ENCODE data around the gene ZFP64. TPM values are rescaled to one million over a fixed set of nuclear protein-coding genes. Genes with fewer than 3 reads are reported as not detected.

ZFP64 gene
- total and polyA plus RNA-seq, 7 donors = 2.5 to 6.5 (median 3.4) TPM

GRCh38 chr20:52167232-52167840 lies 24.2 kb downstream of the ZFP64 start:
- no peak overlapping the region for H3K4me3 ChIP-seq
- no peak for DNase-seq
- H3K36me3 ChIP-seq (ENCODE audit: insufficient read depth in 1 of 2, low read depth in 1 of 2) = peaks cover 5 to 42% of the 10 kb centered on the region in 2 donors
- H3K9me3 ChIP-seq = no peaks in the 10 kb centered on the region
- H3K4me1 ChIP-seq = no peaks in the 10 kb centered on the region
- no peak for ATAC-seq
- no peak overlapping the region for H3K27ac ChIP-seq
- intact Hi-C loops (cut with DNase I) = no loop called here
- WGBS, 3 donors = 95 to 99% (median 98%) methylated on average over 4 of the region's 4 CpGs
- no peaks in the 10 kb centered on the region for H3K27me3 ChIP-seq (ENCODE audit: insufficient read depth in 3 of 3, low read length in 2 of 3)
- TF ChIP-seq CTCF (IDR thresholded peaks at IDR 0.05) = no peak

GRCh38 chr20:52166150-52166549 lies 25.4 kb downstream of the ZFP64 start:
- intact Hi-C loops (cut with DNase I) = no loop called here
- TF ChIP-seq CTCF (IDR thresholded peaks at IDR 0.05) = no peak
- ATAC-seq (no peak), DNase-seq (no peak)
- H3K36me3 ChIP-seq (ENCODE audit: insufficient read depth in 1 of 2, low read depth in 1 of 2) = peaks cover 5 to 53% of the 10 kb centered on the region in 2 donors
- H3K27ac ChIP-seq = no peak overlapping the region
- no peaks in the 10 kb centered on the region for H3K4me1 ChIP-seq
- H3K4me3 ChIP-seq = no peak overlapping the region
- 95 to 100% (median 98%) methylated on average over 1 of the region's 1 CpG for WGBS, 3 donors
- no peaks in the 10 kb centered on the region for H3K27me3 ChIP-seq (ENCODE audit: insufficient read depth in 3 of 3, low read length in 2 of 3)
- H3K9me3 ChIP-seq = no peaks in the 10 kb centered on the region

GRCh38 chr20:52160621-52161204 lies 30.9 kb downstream of the ZFP64 start:
- Histone ChIP-seq H3K9me3 (no peaks in the 10 kb centered on the region), H3K27ac (no peak overlapping the region), H3K4me1 (no peaks in the 10 kb centered on the region), H3K36me3 (ENCODE audit: insufficient read depth in 1 of 2, low read depth in 1 of 2) (peaks cover 4 to 84% of the 10 kb centered on the region in 2 donors), H3K27me3 (ENCODE audit: insufficient read depth in 3 of 3, low read length in 2 of 3) (no peaks in the 10 kb centered on the region), H3K4me3 (no peak overlapping the region)
- ATAC-seq (no peak), DNase-seq (no peak)
- intact Hi-C loops (cut with DNase I) = no loop called here
- no peak for TF ChIP-seq CTCF (IDR thresholded peaks at IDR 0.05)
- WGBS, 3 donors = 96 to 97% (median 96%) methylated on average over 9 of the region's 9 CpGs

- 96 to 97% (median 96%) methylated on average over 18 of the region's 18 CpGs for WGBS, 3 donors
- Histone ChIP-seq H3K36me3 (ENCODE audit: insufficient read depth in 1 of 2, low read depth in 1 of 2) (peaks cover 2 to 78% of the 10 kb centered on the region in 2 donors), H3K9me3 (no peaks in the 10 kb centered on the region), H3K4me1 (no peaks in the 10 kb centered on the region), H3K4me3 (no peak overlapping the region), H3K27me3 (ENCODE audit: insufficient read depth in 3 of 3, low read length in 2 of 3) (no peaks in the 10 kb centered on the region), H3K27ac (no peak overlapping the region)
- ATAC-seq = no peak
- TF ChIP-seq CTCF (IDR thresholded peaks at IDR 0.05) = no peak
- intact Hi-C loops (cut with DNase I) = no loop called here
- no peak for DNase-seq
These were observed 31.5 kb downstream of the ZFP64 start for GRCh38 chr20:52160049-52160570.

All from psoas muscle (tissue), 8 donors.